Activated CD8-positive, alpha-beta memory T cell treated with anti-CD3 and anti-CD28 coated beads, Interleukin-2, amount 10 ng/mL, durations not matched to agents 7 days and 5 days (primary cell): ENCODE results near the gene PTPRD. TPM values are rescaled to one million over a fixed set of nuclear protein-coding genes. Genes with fewer than 3 reads are reported as not detected.

Experiments used
- ATAC-seq: fragments of 150-1000 bp; cut with Tn5 transposase; one replicate; pipeline ENCODE4 v1.10.0; 2021; ENCODE audit warnings: moderate library complexity
- CTCF ChIA-PET: fragments of 350-600 bp; sonication (Branson Sonifier 250); formaldehyde crosslinking; loops from one replicate; lab custom pipeline; 2021; ENCODE audit warnings: antibody characterized with exemption; lab: Charles Lee
- DNase-seq: peaks from one replicate; pipeline ENCODE4 v3.0.0-alpha.2; 2020
- H3K27ac Mint-ChIP-seq: one replicate; pipeline ENCODE4 v1.8.0; 2021; ENCODE audit warnings: mild to moderate bottlenecking, mixed read lengths
- H3K27me3 Mint-ChIP-seq: one replicate; pipeline ENCODE4 v1.8.0; 2021; ENCODE audit warnings: mixed read lengths
- H3K36me3 Mint-ChIP-seq: one replicate; pipeline ENCODE4 v1.8.0; 2021; ENCODE audit warnings: mild to moderate bottlenecking, mixed read lengths
- H3K4me1 Mint-ChIP-seq: one replicate; pipeline ENCODE4 v1.8.0; 2021; ENCODE audit warnings: mixed read lengths
- H3K4me3 Mint-ChIP-seq: one replicate; pipeline ENCODE4 v1.8.0; 2021; ENCODE audit warnings: mild to moderate bottlenecking, moderate library complexity, mixed read lengths
- H3K9me3 Mint-ChIP-seq: one replicate; pipeline ENCODE4 v1.8.0; 2022; ENCODE audit warnings: low read depth, mixed read lengths
- total RNA-seq, 2 experiments: library from RNA; stranded (reverse); gene quantifications; one replicate each; pipeline ENCODE4 v1.2.3, GENCODE V29; 2021

PTPRD gene
- total RNA-seq, 2 experiments from 2014 or later, result 0.07 TPM; not detected in 1

DNA sequence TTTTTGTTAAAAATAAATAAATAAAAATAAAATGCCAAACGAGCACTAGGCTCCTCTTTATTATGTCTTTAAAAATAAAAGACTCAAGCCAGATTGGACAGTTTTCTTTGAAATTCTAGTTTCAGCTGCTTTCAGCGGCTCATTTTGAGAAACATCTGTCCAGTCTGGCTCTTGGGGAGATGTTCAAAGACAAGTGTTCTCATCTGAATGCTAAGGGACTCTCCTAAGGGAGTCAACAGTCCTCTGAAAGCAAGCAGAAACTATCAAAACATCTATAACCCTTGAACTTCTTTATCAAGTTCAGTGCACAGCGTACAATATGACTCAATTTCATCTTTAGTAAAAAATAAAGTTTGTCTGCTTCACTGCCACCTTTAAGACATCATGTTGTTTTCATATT, 1927.0 kb downstream of the PTPRD start:
- Mint-ChIP-seq H3K4me3 (no peak overlapping the region), H3K9me3 (no peaks in the 10 kb centered on the region), H3K27me3 (peaks cover 2% of the 10 kb centered on the region), H3K36me3 (no peaks in the 10 kb centered on the region), H3K4me1 (no peaks in the 10 kb centered on the region), H3K27ac (no peak overlapping the region)
- ATAC-seq, result no peak
- CTCF ChIA-PET, result no interaction called here
- DNase-seq, result no peak

DNA sequence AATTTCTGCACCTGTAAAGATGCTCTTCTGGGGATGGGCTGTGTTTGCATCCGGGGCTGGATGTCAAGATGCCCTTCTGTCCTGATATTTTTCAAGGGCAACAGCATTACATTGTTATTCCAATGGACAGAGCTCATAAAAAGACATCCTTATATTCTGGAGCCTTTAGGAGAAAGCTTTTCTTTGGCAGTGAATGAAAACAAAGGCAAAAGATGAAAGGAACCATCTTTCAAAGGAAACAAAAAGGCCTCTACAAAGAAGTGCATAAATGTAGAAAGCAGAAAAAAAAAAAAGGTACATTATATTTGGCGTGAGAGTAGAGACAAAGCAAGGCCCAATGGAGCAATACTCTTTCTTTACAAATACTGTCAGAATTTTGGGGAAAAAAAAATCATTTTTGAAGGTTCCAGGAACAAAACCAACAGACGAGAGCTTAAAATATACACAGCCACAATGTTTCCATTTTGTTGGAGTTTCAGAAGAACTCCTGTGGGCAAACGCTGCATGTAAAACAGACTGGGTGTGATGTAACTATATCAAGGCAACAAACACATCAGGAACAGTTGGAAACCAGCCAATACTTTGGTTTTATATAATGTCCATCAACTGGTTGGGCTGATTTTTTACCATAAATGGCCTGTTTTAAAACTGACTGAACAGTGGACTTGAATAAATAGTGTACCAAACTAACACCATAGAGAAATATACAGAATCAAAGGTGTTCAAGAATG, 1927.7 kb downstream of the PTPRD start:
- ATAC-seq, result no peak

DNA sequence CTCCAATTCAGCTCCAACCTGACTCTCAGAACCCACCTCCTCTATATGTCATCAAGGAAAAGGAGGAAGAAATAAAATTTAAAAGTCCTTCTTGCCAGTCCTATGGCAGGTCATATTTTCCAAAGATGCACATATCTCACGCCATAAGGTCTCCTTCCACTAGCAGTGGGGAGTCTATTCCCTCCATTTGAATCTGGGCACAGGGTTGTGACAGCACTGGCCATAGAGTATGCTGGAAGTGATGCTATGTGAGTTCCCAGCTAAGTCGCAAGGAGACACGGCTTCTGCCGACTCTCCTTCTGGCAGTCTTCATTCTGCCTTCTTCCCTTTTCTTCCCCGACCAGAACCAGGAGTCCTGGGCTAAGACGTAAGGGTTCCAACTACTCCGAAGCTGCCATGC, 1929.3 kb downstream of the PTPRD start:
- Mint-ChIP-seq H3K4me3 (no peak overlapping the region), H3K36me3 (no peaks in the 10 kb centered on the region), H3K4me1 (no peaks in the 10 kb centered on the region), H3K27me3 (peaks cover 2% of the 10 kb centered on the region), H3K27ac (no peak overlapping the region), H3K9me3 (no peaks in the 10 kb centered on the region)
- no peak for ATAC-seq
- CTCF ChIA-PET, result no interaction called here
- DNase-seq, result no peak

More for the DNA sequence above, 1927.7 kb downstream of the PTPRD start:
- CTCF ChIA-PET, result interaction anchor here (0.6 kb wide), 1 partner anchor 47 kb away, joined by 3 read pairs; no protein-coding TSS in a partner anchor
- DNase-seq, result no peak
- H3K4me3 Mint-ChIP-seq, result no peak overlapping the region
- no peaks in the 10 kb centered on the region for H3K36me3 Mint-ChIP-seq
- no peak overlapping the region for H3K27ac Mint-ChIP-seq
- no peaks in the 10 kb centered on the region for H3K9me3 Mint-ChIP-seq
- peaks cover 2% of the 10 kb centered on the region for H3K27me3 Mint-ChIP-seq
- no peaks in the 10 kb centered on the region for H3K4me1 Mint-ChIP-seq

DNA sequence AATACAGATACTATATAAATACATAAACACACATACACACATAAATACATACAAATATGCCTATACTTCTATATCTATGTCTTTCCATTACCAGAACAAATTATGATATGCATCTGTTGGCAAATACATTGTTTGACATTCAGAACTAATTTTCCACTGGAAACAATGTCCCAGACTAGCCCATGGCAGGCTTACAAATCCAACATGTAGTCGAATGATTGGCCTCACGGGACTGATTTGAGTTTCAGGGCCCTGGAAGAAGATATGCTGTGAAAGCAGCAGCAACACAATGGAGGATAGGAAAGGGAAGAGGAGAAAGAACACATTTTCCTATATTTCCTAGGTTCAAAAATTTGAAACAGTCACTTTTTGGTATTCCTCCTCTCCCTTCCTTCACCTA, 1932.1 kb downstream of the PTPRD start:
- no peak for DNase-seq
- no peaks in the 10 kb centered on the region for H3K9me3 Mint-ChIP-seq
- no peak for ATAC-seq
- H3K4me1 Mint-ChIP-seq, result no peaks in the 10 kb centered on the region
- peaks cover 2% of the 10 kb centered on the region for H3K27me3 Mint-ChIP-seq
- H3K27ac Mint-ChIP-seq, result no peak overlapping the region
- no peak overlapping the region for H3K4me3 Mint-ChIP-seq
- no peaks in the 10 kb centered on the region for H3K36me3 Mint-ChIP-seq
- CTCF ChIA-PET, result no interaction called here

DNA sequence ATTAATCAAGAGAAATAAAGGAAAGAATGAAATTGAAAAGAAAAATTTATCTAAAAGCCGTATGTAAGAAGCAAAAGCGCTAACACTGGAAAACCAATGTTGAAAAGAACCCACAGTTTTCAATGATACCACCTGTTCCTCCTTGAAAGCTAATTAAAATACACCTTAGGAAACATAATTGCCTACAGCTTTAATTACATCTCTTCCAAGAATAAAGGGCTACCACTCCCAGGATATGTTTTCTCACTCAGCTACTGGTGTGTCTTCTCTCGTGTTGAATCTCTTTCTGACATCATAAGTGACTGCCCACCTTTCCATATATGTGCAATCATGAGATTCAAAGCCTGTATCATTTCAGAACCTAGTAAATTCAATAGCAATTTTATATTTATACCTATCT, 1932.6 kb downstream of the PTPRD start:
- H3K4me3 Mint-ChIP-seq, result no peak overlapping the region
- no peaks in the 10 kb centered on the region for H3K36me3 Mint-ChIP-seq
- DNase-seq, result no peak
- H3K27ac Mint-ChIP-seq, result no peak overlapping the region
- no peak for ATAC-seq
- CTCF ChIA-PET, result no interaction called here
- peaks cover 2% of the 10 kb centered on the region for H3K27me3 Mint-ChIP-seq
- no peaks in the 10 kb centered on the region for H3K9me3 Mint-ChIP-seq
- H3K4me1 Mint-ChIP-seq, result no peaks in the 10 kb centered on the region

DNA sequence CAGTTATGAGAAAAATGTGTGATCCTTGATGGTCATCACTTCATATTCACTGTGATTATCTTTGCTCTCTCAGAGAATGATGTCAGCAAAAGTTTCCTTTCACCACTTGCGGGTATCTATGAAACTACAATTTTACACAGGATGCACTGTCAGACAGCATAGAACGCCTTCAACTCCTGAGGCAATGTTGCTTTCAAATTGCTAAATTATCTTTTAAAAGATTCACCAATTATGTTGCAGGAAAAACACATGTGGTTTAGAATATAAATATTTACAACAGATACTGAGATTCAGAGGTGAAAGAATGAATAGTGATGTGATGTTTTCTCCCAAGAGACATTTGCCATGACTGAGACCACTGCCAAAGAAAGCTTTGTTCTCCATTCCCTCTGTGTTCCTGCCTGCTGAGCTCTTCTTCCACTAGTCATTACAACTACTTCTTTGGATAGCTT, 1933.4 kb downstream of the PTPRD start:
- Mint-ChIP-seq H3K4me1 (no peaks in the 10 kb centered on the region), H3K27me3 (peaks cover 2% of the 10 kb centered on the region), H3K27ac (no peak overlapping the region), H3K36me3 (no peaks in the 10 kb centered on the region), H3K9me3 (no peaks in the 10 kb centered on the region), H3K4me3 (no peak overlapping the region)
- DNase-seq, result no peak
- CTCF ChIA-PET, result no interaction called here
- ATAC-seq, result no peak

DNA sequence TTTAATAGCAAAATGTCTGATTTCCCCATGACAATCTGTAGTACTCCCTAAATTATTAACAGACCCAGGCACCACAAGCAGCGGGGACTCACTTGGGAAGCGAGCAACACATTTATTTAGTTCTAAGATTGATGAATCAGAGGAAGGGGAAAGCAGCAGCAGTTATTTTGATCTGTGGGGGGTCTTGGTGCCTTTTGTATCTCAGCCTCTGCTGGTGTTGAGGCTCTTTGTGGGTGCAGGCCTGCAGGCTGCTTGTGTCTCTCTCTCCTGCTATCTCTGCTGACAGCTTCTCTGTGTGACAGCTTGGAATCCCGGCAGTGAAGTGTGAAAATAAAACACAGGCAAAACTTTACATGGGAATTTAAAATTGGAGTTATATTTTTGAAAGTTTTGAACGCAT, 1935.1 kb downstream of the PTPRD start:
- no peaks in the 10 kb centered on the region for H3K4me1 Mint-ChIP-seq
- CTCF ChIA-PET, result no interaction called here
- H3K4me3 Mint-ChIP-seq, result no peak overlapping the region
- no peaks in the 10 kb centered on the region for H3K36me3 Mint-ChIP-seq
- no peaks in the 10 kb centered on the region for H3K9me3 Mint-ChIP-seq
- H3K27ac Mint-ChIP-seq, result no peak overlapping the region
- no peak for ATAC-seq
- no peak for DNase-seq
- peaks cover 2% of the 10 kb centered on the region for H3K27me3 Mint-ChIP-seq

DNA sequence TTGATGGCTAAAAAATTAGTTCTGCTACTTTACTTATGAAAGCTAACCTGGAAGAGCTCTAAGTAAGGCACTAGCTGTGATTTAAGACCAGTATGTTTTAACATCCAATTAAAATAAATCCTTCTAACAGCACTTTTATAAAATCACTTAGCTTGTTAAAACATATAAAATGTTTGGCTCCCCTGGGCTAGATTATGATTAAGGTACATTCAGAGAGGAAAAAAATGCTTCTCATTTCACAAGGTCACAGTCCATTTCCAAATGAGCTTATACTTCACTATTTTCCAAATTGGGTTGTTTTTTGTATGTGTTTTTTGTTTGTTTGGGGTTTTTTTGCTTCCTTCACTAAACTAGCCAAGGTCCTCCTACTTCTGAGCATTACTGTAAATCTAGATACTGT, 1938.3 kb downstream of the PTPRD start:
- Mint-ChIP-seq H3K4me3 (no peak overlapping the region), H3K27me3 (no peaks in the 10 kb centered on the region), H3K4me1 (no peaks in the 10 kb centered on the region), H3K9me3 (no peaks in the 10 kb centered on the region), H3K36me3 (no peaks in the 10 kb centered on the region), H3K27ac (no peak overlapping the region)
- ATAC-seq (no peak), DNase-seq (no peak)
- CTCF ChIA-PET, result no interaction called here

DNA sequence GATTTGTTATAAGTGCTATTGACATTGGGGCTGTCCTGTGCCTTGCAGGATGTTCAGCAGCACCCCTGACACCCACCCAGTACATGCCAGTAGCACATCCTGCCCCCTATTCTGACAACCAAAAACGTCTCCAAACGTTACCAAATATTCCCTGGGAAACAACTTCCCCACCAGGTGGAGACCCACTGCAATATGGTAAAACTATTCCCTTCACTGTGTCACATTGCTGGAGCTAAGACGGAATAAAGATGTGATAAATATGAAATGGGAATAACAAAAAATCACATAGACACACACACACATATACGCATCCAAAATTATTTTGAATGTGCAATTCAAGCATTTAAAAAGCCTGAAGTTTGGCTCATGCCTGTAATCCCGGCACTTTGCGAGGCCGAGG, 1939.0 kb downstream of the PTPRD start:
- no peak overlapping the region for H3K4me3 Mint-ChIP-seq
- no peak overlapping the region for H3K27ac Mint-ChIP-seq
- CTCF ChIA-PET, result no interaction called here
- ATAC-seq (no peak), DNase-seq (no peak)
- H3K36me3 Mint-ChIP-seq, result no peaks in the 10 kb centered on the region
- no peaks in the 10 kb centered on the region for H3K9me3 Mint-ChIP-seq
- no peaks in the 10 kb centered on the region for H3K27me3 Mint-ChIP-seq
- H3K4me1 Mint-ChIP-seq, result no peaks in the 10 kb centered on the region

DNA sequence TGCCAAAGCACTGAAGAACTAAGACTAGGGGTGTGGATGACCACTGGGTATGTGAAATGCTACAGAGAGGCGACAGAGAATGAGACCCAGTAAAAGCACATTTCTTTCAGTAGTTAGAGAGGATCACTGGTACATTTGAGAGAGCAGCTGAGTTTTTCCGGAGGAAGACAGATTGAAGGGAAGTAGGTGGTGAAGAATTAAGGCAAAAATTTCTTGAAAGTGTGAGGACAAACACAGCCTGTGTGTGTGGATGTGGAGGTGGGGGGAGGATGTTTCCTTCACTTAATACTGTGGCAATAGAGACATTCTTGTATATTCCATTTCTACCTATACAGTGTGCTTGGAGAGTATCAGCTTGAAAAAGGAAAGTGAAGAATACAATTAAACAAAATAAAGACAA, 1942.1 kb downstream of the PTPRD start:
- Mint-ChIP-seq H3K4me1 (no peaks in the 10 kb centered on the region), H3K9me3 (no peaks in the 10 kb centered on the region), H3K27ac (no peak overlapping the region), H3K36me3 (no peaks in the 10 kb centered on the region), H3K27me3 (no peaks in the 10 kb centered on the region), H3K4me3 (no peak overlapping the region)
- CTCF ChIA-PET, result no interaction called here
- ATAC-seq (no peak), DNase-seq (no peak)

DNA sequence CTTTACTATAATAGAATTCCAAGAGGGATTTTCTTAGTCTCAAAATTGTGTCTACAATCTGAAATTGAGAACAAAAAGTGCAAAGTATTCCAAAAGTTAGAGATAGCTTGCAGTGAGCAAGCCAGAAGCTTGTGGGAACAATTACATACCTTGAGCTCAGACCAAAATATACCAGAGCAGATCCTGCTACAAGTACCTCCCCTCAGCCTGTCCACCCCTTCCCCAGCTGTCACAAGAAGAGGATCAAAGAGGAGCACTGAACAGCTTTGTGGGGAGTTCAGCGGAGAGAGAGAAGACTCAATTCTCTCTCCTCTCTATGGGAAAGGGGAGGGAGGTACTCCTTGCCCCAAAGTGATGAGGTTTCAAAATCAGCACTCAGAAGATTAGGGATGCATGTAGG, 1944.1 kb downstream of the PTPRD start:
- Mint-ChIP-seq H3K4me3 (no peak overlapping the region), H3K36me3 (no peaks in the 10 kb centered on the region), H3K4me1 (no peaks in the 10 kb centered on the region), H3K27me3 (peaks cover 2% of the 10 kb centered on the region), H3K9me3 (no peaks in the 10 kb centered on the region), H3K27ac (no peak overlapping the region)
- CTCF ChIA-PET, result no interaction called here
- no peak for ATAC-seq
- DNase-seq, result no peak

DNA sequence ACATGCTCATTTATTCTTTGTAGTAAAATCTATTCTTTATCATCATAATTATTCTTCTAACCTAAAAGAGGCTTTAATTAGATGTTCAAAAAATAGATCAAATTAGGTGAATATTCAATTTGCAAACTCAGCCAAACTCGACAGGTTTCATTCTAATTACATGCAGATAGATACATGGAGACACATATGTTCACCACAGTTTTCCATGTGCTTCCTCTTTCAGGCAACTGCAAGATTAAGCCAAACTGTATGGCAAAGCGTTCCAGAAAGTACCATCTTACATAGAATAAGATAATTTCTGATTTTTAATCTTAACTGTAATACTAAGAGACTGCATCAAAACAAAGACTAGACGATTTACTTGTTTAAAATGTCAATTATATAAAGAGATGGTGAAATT, 1944.6 kb downstream of the PTPRD start:
- Mint-ChIP-seq H3K27ac (no peak overlapping the region), H3K9me3 (no peaks in the 10 kb centered on the region), H3K4me1 (no peaks in the 10 kb centered on the region), H3K36me3 (no peaks in the 10 kb centered on the region), H3K27me3 (peaks cover 2% of the 10 kb centered on the region), H3K4me3 (no peak overlapping the region)
- no peak for ATAC-seq
- CTCF ChIA-PET, result no interaction called here
- no peak for DNase-seq

DNA sequence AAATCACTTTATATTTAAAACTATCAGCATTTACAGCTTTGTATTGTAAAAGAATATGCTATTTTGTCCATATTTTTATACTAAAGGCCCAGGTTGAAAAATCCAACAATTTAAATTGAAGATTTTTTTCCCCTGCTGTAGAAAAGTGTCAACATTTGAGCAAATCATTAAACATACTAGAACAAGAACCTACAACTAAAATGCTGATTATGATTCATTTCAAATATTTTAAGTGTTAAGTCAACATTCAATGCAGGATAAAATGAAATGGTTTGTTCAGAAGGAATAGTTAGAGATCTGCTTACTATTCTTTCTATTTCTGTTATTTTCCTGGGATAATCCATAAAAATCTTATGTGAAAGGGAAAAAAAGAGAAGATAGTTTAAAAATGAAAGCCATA, 1946.7 kb downstream of the PTPRD start:
- H3K4me3 Mint-ChIP-seq, result no peak overlapping the region
- H3K36me3 Mint-ChIP-seq, result no peaks in the 10 kb centered on the region
- H3K4me1 Mint-ChIP-seq, result no peaks in the 10 kb centered on the region
- CTCF ChIA-PET, result no interaction called here
- peaks cover 2% of the 10 kb centered on the region for H3K27me3 Mint-ChIP-seq
- H3K9me3 Mint-ChIP-seq, result no peaks in the 10 kb centered on the region
- ATAC-seq (no peak), DNase-seq (no peak)
- no peak overlapping the region for H3K27ac Mint-ChIP-seq

DNA sequence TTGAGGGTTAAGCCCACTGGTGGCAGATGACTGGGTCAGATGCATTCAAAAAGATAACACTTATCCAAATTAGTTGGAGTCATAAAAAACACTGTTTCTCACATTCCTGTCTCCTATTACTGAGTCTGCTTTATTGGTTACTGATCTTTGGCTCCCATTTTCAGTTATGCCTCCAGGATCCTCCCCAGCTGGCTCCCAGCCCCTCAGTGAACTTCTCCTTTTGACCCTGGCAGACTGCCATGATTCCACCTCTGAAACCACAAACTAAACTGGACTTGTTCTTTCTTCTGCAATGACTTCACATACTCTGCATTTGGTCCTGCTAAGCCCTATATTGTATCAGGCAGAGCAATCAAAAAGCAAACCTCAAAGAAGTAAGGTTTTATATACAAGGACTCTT, 1952.4 kb downstream of the PTPRD start:
- Mint-ChIP-seq H3K4me1 (no peaks in the 10 kb centered on the region), H3K27me3 (peaks cover 2% of the 10 kb centered on the region), H3K9me3 (no peaks in the 10 kb centered on the region), H3K36me3 (no peaks in the 10 kb centered on the region), H3K27ac (no peak overlapping the region), H3K4me3 (no peak overlapping the region)
- CTCF ChIA-PET, result no interaction called here
- no peak for ATAC-seq
- DNase-seq, result no peak
